Dendritic cell treated with granulocyte-macrophage colony-stimulating factor and Interleukin-4, amounts not matched to agents 40 ng/mL and 50 ng/mL, for 4 days (primary cell): Measurements from ENCODE around the gene ASB4.
"Not testable (repeated sequence)": the region's sequence is repeated elsewhere in the genome, so short reads cannot be mapped to it uniquely, and the experiment has no call there.

Source experiments
- H3K27ac Mint-ChIP-seq: one replicate; pipeline ENCODE4 v1.8.0; 2022; ENCODE audit warnings: mild to moderate bottlenecking, mixed read lengths
- H3K27me3 Mint-ChIP-seq: one replicate; pipeline ENCODE4 v1.8.0; 2022; ENCODE audit warnings: mild to moderate bottlenecking, mixed read lengths
- H3K36me3 Mint-ChIP-seq: one replicate; pipeline ENCODE4 v1.8.0; 2022; ENCODE audit warnings: low read depth, mixed read lengths
- H3K4me1 Mint-ChIP-seq: one replicate; pipeline ENCODE4 v1.8.0; 2022; ENCODE audit warnings: low read depth, mixed read lengths
- H3K4me3 Mint-ChIP-seq: one replicate; pipeline ENCODE4 v1.8.0; 2022; ENCODE audit warnings: mild to moderate bottlenecking, moderate library complexity, mixed read lengths
- H3K9me3 Mint-ChIP-seq: one replicate; pipeline ENCODE4 v1.8.0; 2022; ENCODE audit warnings: mixed read lengths
- intact Hi-C: fragments of 100-400 bp; cut with micrococcal nuclease; formaldehyde crosslinking; loops from one replicate; pipeline ENCODE4 v1.15.0; 2022

ASB4 gene

DNA sequence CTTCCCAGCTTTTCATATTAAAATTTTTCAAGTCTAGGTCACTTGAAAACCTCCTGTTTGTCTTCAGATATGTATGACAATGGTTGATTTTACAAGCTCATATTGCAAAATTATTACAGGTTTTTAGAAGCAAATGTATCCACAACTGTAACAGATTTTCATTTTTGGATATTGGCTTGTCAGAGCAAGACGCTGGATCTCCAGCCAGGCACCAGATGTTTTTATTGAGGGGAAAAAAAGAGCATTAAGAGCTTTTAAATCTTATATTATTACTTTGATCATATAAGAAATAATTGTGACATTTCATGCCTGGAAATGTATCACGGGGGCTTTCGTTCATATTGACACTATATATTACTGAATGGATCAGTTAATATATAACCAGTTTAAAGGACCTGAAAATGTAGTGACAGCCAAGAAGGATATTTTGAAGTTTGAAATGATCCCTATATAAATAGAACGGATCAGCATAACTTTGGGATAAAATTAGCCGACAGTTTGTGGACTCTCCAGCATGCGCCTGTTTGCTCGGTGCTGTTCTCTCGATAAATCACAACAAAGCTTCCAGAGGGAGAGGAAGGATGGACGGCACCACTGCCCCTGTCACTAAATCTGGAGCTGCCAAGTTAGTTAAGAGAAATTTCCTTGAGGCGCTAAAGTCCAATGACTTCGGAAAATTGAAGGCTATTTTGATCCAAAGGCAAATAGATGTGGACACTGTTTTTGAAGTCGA is at the start of gene ASB4:
Gene ASB4 (plus strand): TSS at position 553 of the 733 bp plus-strand sequence. CDS start 29 bp downstream, at position 582.
- no peaks in the 10 kb centered on the region for H3K36me3 Mint-ChIP-seq
- H3K9me3 Mint-ChIP-seq = no peaks in the 10 kb centered on the region
- intact Hi-C loops = no loop called here
- H3K27me3 Mint-ChIP-seq = peaks cover 2% of the 10 kb centered on the region
- no peak within 1 kb of the TSS for H3K27ac Mint-ChIP-seq
- no peaks in the 10 kb centered on the region for H3K4me1 Mint-ChIP-seq
- no peak within 1 kb of the TSS for H3K4me3 Mint-ChIP-seq

GRCh38 chr7:95436407-95436806 is 49.3 kb upstream of the ASB4 start:
- Mint-ChIP-seq H3K4me1 (peaks cover 22% of the 10 kb centered on the region), H3K9me3 (no peaks in the 10 kb centered on the region), H3K4me3 (no peak overlapping the region), H3K27me3 (peaks cover 2% of the 10 kb centered on the region), H3K36me3 (no peaks in the 10 kb centered on the region), H3K27ac (no peak overlapping the region)
- intact Hi-C loops = loop anchor here (5.0 kb wide), 1 partner anchor 36 kb away; no protein-coding TSS in a partner anchor

DNA sequence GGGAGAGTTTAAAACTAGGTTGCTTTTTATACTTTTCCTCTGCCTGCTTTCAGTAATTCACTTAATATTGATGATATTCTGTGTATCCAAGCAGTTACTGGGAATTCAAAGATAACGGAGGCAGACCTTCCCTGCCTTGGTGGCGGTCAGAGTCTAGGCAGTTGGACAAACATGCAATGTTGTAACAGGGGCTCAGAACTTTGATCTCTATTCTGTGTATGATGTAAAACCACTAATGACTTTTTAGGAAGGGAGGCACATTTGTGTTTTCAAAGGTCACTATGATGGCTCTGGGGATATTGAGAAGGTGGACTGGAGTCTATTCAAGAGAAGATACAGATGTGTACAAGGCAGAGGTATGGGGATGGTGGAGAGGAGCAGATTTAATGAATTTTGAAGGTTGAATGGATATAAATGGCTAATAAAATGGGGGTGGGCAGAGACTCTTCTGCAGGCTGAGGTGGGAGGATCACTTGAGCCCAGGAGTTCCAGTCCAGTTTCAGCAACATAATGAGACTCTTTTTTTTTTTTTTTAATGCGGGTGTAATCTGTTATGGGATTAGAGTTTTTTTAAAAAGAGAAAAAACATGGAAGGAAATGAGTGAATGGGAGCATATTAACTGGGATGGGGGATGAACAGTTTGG is 45.2 kb upstream of the ASB4 start:
- H3K36me3 Mint-ChIP-seq = no peaks in the 10 kb centered on the region
- peaks cover 2% of the 10 kb centered on the region for H3K4me1 Mint-ChIP-seq
- no peaks in the 10 kb centered on the region for H3K9me3 Mint-ChIP-seq
- H3K27me3 Mint-ChIP-seq = peaks cover 7% of the 10 kb centered on the region
- no peak overlapping the region for H3K27ac Mint-ChIP-seq
- intact Hi-C loops = no loop called here
- no peak overlapping the region for H3K4me3 Mint-ChIP-seq

GRCh38 chr7:95441042-95441823 is 44.5 kb upstream of the ASB4 start:
- H3K27me3 Mint-ChIP-seq = peaks cover 7% of the 10 kb centered on the region
- H3K9me3 Mint-ChIP-seq = no peaks in the 10 kb centered on the region
- intact Hi-C loops = no loop called here
- H3K36me3 Mint-ChIP-seq = no peaks in the 10 kb centered on the region
- H3K27ac Mint-ChIP-seq = no peak overlapping the region
- no peaks in the 10 kb centered on the region for H3K4me1 Mint-ChIP-seq
- H3K4me3 Mint-ChIP-seq = no peak overlapping the region

GRCh38 chr7:95444796-95445195 is 40.9 kb upstream of the ASB4 start:
- H3K27ac Mint-ChIP-seq = no peak overlapping the region
- H3K4me3 Mint-ChIP-seq = no peak overlapping the region
- intact Hi-C loops = no loop called here
- H3K27me3 Mint-ChIP-seq = peaks cover 5% of the 10 kb centered on the region
- H3K9me3 Mint-ChIP-seq = no peaks in the 10 kb centered on the region
- no peaks in the 10 kb centered on the region for H3K36me3 Mint-ChIP-seq
- no peaks in the 10 kb centered on the region for H3K4me1 Mint-ChIP-seq

- no peaks in the 10 kb centered on the region for H3K9me3 Mint-ChIP-seq
- peaks cover 3% of the 10 kb centered on the region for H3K27me3 Mint-ChIP-seq
- H3K4me1 Mint-ChIP-seq = no peaks in the 10 kb centered on the region
- H3K36me3 Mint-ChIP-seq = no peaks in the 10 kb centered on the region
- intact Hi-C loops = no loop called here
- no peak overlapping the region for H3K27ac Mint-ChIP-seq
- no peak overlapping the region for H3K4me3 Mint-ChIP-seq
These were observed 39.1 kb upstream of the ASB4 start for GRCh38 chr7:95446618-95447017.

GRCh38 chr7:95454438-95455045 is 31.2 kb upstream of the ASB4 start:
- H3K4me3 Mint-ChIP-seq = no peak overlapping the region
- no peak overlapping the region for H3K27ac Mint-ChIP-seq
- peaks cover 17% of the 10 kb centered on the region for H3K9me3 Mint-ChIP-seq
- no peaks in the 10 kb centered on the region for H3K4me1 Mint-ChIP-seq
- H3K27me3 Mint-ChIP-seq = no peaks in the 10 kb centered on the region
- no peaks in the 10 kb centered on the region for H3K36me3 Mint-ChIP-seq
- intact Hi-C loops = no loop called here

GRCh38 chr7:95457947-95458346 is 27.8 kb upstream of the ASB4 start:
- Mint-ChIP-seq H3K9me3 (peaks cover 48% of the 10 kb centered on the region), H3K27me3 (no peaks in the 10 kb centered on the region), H3K27ac (no peak overlapping the region), H3K4me1 (no peaks in the 10 kb centered on the region), H3K36me3 (no peaks in the 10 kb centered on the region), H3K4me3 (no peak overlapping the region)
- intact Hi-C loops = no loop called here

DNA sequence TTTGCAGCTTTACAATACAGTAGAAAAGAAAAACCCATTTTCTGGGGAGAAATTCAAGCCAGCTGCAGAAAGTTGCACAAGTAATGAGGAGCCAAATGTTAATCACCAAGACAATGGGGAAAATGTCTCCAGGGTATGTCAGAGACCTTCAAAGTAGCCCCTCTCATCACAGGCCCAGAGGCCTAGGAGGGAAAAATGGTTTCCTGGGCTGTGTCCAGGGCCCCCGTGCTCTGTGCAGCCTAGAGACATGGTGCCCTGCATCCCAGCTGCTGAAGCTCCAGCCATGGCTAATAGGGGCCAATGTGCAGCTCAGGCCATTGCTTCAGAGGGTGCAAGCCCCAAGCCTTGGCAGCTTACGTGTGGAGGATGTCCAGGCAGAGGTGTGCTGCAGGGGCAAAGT is 25.1 kb upstream of the ASB4 start:
- H3K4me3 Mint-ChIP-seq, intact Hi-C loops, H3K36me3 Mint-ChIP-seq, H3K27me3 Mint-ChIP-seq, H3K27ac Mint-ChIP-seq, H3K4me1 Mint-ChIP-seq: not testable (repeated sequence)
- peaks cover 48% of the 10 kb centered on the region for H3K9me3 Mint-ChIP-seq

DNA sequence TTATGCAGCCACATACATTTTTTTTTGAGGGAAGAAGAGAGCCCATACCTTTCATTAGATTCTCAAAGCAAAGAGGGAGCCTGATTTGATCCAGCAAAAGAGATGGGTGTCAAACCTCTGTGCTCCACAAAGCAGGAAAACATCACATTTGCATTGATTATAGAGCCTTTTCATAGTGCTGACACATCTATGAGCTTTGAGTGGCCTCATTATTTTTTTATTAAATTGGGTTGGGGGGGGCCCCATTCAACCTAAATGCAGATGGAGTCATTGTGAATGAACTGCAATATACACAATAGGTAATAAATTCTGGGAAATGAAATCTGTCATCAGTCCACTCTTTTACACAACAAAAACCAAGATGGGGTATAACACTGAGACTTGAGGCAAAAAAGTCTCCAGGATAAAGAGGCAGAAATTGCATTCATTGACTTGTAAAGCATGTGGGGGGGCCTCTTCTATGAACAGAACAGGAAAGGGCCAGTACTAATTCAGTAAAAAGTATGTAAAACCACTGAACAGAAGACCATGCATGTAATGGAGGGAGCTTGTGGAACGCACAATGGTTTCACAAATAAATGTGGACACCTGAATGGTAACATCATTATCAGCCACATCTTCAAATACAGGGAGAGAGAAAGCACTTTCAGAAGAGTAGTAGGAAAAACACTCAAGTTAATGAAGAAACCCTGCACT is 17.7 kb upstream of the ASB4 start:
- Mint-ChIP-seq H3K4me3 (no peak overlapping the region), H3K36me3 (no peaks in the 10 kb centered on the region), H3K4me1 (peaks cover 10% of the 10 kb centered on the region), H3K27me3 (peaks cover 3% of the 10 kb centered on the region), H3K27ac (no peak overlapping the region), H3K9me3 (peaks cover 6% of the 10 kb centered on the region)
- intact Hi-C loops = no loop called here

DNA sequence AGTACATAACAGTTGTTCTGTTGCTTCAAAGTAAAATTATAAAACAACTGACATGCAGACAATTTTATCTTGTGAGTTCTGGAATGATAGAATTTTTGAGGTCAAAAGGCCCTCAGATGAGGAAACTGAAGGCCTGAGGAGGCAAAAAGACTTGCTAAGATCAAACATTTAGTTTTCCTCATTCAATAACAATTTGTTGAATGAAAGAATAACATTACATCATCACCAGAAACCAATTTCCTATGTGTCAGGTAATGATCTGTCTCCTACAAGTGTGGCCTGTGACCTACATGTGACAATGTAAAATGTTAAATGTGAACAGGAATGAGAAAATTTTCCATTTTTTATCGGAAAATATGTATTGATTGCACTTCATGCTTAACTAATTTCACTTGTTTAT is 16.6 kb upstream of the ASB4 start:
- intact Hi-C loops = no loop called here
- H3K4me1 Mint-ChIP-seq = peaks cover 10% of the 10 kb centered on the region
- no peaks in the 10 kb centered on the region for H3K36me3 Mint-ChIP-seq
- peaks cover 3% of the 10 kb centered on the region for H3K27me3 Mint-ChIP-seq
- H3K9me3 Mint-ChIP-seq = peaks cover 6% of the 10 kb centered on the region
- H3K4me3 Mint-ChIP-seq = no peak overlapping the region
- H3K27ac Mint-ChIP-seq = no peak overlapping the region

GRCh38 chr7:95469848-95470247 is 15.9 kb upstream of the ASB4 start:
- no peak overlapping the region for H3K27ac Mint-ChIP-seq
- H3K4me3 Mint-ChIP-seq = no peak overlapping the region
- H3K36me3 Mint-ChIP-seq = no peaks in the 10 kb centered on the region
- H3K4me1 Mint-ChIP-seq = peaks cover 10% of the 10 kb centered on the region
- H3K9me3 Mint-ChIP-seq = peaks cover 6% of the 10 kb centered on the region
- H3K27me3 Mint-ChIP-seq = peaks cover 3% of the 10 kb centered on the region
- intact Hi-C loops = loop anchor here (5.0 to 10.0 kb wide), 2 partner anchors 33 to 225 kb away; partner anchors contain the start of gene PON2

- H3K4me3 Mint-ChIP-seq = no peak overlapping the region
- peaks cover 10% of the 10 kb centered on the region for H3K4me1 Mint-ChIP-seq
- intact Hi-C loops = loop anchor here (5.0 to 10.0 kb wide), 2 partner anchors 33 to 226 kb away; partner anchors contain the start of gene PON2
- H3K27me3 Mint-ChIP-seq = peaks cover 3% of the 10 kb centered on the region
- peaks cover 6% of the 10 kb centered on the region for H3K9me3 Mint-ChIP-seq
- no peaks in the 10 kb centered on the region for H3K36me3 Mint-ChIP-seq
- peak overlapping the region; percentile 69 for H3K27ac Mint-ChIP-seq
These were observed 15.3 kb upstream of the ASB4 start for GRCh38 chr7:95470452-95470851.
